GM12874 (cell line): ENCODE measurements around the gene CWH43.

Experiments used
- CTCF ChIP-seq: IDR thresholded peaks from 2 replicates; pipeline ENCODE4 v1.5.1; 2011; ENCODE audit warnings: low read depth, mild to moderate bottlenecking, control low read depth, low read length, moderate library complexity; ENCODE audit not compliant: insufficient read depth

CWH43 gene

GRCh38 chr4:49058306-49058705, 72.2 kb downstream of the CWH43 start:
- TF ChIP-seq CTCF: no peak

GRCh38 chr4:49063670-49064069, 77.6 kb downstream of the CWH43 start:
- no peak for TF ChIP-seq CTCF
